GM18870 (cell line): ENCODE results near the gene GGTLC3.
"Not testable (repeated sequence)": the region's sequence is repeated elsewhere in the genome, so short reads cannot be mapped to it uniquely, and the experiment has no call there.

Experiments
- ATAC-seq: cut with Tn5 transposase; IDR thresholded peaks from one replicate; pipeline ENCODE4 v1.9.1; 2021; ENCODE audit warnings: moderate library complexity; ENCODE audit not compliant: unreplicated experiment

Gene GGTLC3

GRCh38 chr22:18522762-18523161 lies 4.8 kb upstream of the GGTLC3 start:
- ATAC-seq = not testable (repeated sequence)

GRCh38 chr22:18513454-18513853 lies 4.5 kb downstream of the GGTLC3 start:
- ATAC-seq = not testable (repeated sequence)

DNA sequence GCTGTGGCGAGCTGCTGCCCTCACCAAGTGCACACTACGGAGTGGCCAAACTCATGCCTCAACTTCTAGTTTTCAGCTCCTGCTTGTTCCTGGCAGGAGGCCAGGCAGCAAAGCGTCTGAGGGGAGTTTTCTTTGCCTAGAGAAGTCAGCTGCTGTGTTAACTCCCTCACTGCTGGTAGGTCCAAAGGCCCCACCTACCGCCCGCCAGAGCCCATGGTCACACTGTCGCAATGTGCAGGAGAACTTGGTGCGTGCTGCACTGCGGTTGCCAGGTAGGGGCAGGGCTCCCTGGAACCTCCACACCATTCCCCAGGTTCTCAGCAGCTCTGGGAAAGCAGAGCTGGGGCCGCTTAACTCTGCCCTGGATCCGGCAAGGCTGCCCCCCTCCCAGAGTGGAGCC lies 5.6 kb downstream of the GGTLC3 start:
- not testable (repeated sequence) for ATAC-seq

DNA sequence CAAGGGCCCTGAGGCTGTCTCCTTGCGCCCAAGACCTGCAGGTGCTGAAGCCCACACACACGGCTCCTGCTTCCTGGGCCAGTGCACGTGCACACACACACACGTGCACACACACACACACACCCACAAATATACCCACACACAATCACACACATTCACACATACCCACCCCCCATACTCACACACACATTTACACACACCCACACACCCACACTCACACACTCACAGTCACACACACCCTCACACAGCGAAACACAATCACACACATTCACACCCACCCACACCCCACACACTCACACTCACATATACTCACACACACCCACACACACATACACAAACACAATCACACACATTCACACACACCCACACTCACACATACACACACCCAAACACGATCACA lies 6.6 kb downstream of the GGTLC3 start:
- not testable (repeated sequence) for ATAC-seq

DNA sequence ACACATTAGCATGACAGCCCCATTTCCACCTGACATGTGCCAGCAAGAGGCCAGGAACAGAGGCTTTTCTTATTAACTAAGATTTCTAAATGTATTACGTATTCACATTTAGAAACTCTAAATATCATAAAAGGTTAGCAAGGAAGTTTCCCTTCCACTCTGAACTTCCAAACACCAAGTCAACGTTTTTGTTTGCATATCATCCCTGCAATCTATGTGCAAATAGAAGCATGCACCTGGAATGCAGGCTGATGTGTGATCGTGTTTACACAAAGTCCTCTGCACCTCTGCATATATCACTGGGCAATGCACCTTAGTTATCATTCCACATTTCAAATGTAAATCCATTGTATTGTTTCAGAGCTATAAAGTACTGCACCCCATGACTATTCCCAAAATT lies 21.7 kb downstream of the GGTLC3 start:
- not testable (repeated sequence) for ATAC-seq
